Endothelial cell of umbilical vein (primary cell): ENCODE data around the gene FAM151B. TPM values are rescaled to one million over a fixed set of nuclear protein-coding genes. Genes with fewer than 3 reads are reported as not detected.
"Not testable (repeated sequence)": the region's sequence is repeated elsewhere in the genome, so short reads cannot be mapped to it uniquely, and the experiment has no call there.

Experiments
- BruUV-seq: library from RNA; stranded (reverse); fragments of 400-500 nt; replicated peaks from 2 replicates; lab custom pipeline; 2021; lab: Mats Ljungman, UMichigan
- CTCF ChIA-PET: fragments of 300-600, 350-600 bp; sonication (Branson Sonifier 250); formaldehyde crosslinking; loops from one replicate; lab custom pipeline; 2021; ENCODE audit warnings: antibody characterized with exemption, inconsistent platforms; lab: Charles Lee
- POLR2A ChIA-PET: fragments of 300-600, 350-600 bp; sonication (Branson Sonifier 250); formaldehyde crosslinking; loops from one replicate; lab custom pipeline; 2021; ENCODE audit warnings: antibody characterized with exemption, inconsistent platforms; lab: Charles Lee
- DNase-seq: peaks from one replicate; pipeline ENCODE4 v3.0.0-alpha.2; 2011; ENCODE audit warnings: low read depth, low spot score
- FAIRE-seq: peaks from 2 replicates; lab custom pipeline; 2011; peaks lifted over from hg19 to GRCh38; lab: Jason Lieb, UNC
- H2AFZ ChIP-seq: 2 replicates; pipeline ENCODE4 v1.6.0; 2012; ENCODE audit warnings: low read depth, low read length, control low read depth, inconsistent platforms
- H3K27ac ChIP-seq: 2 replicates; pipeline ENCODE4 v1.5.1; 2011; ENCODE audit warnings: low read depth, mild to moderate bottlenecking, control low read depth, low read length, moderate library complexity; ENCODE audit not compliant: insufficient read depth
- H3K27me3 ChIP-seq, 2 experiments: 2 replicates each; pipeline versions ENCODE4 v1.6.0 to v1.6.1; 2011; ENCODE audit warnings: low read length in 2 of 2, mixed read lengths in 1 of 2; ENCODE audit not compliant: control insufficient read depth in 2 of 2, insufficient read depth in 2 of 2
- H3K36me3 ChIP-seq, 2 experiments: 2 replicates in 1 of 2; 3 replicates in 1 of 2; pipeline ENCODE4 v1.5.1; 2011; ENCODE audit warnings: low read length in 2 of 2, mild to moderate bottlenecking in 1 of 2, moderate library complexity in 1 of 2; ENCODE audit not compliant: control insufficient read depth in 2 of 2, insufficient read depth in 2 of 2; ENCODE audit errors: extremely low read depth in 1 of 2
- H3K4me1 ChIP-seq: 3 replicates; pipeline ENCODE4 v1.5.1; 2011; ENCODE audit warnings: mild to moderate bottlenecking, low read length; ENCODE audit not compliant: control insufficient read depth, insufficient read depth; ENCODE audit errors: extremely low read depth
- H3K4me2 ChIP-seq: 2 replicates; pipeline ENCODE4 v1.6.1; 2011; ENCODE audit warnings: low read length, control low read depth, mixed read lengths; ENCODE audit not compliant: insufficient read depth
- H3K4me3 ChIP-seq, 3 experiments: fragments of 200-600 bp in 1 of 3; sonication (generic), shearing (Covaris generic) in 1 of 3; replicated peaks in 1 of 3; 2 replicates each; pipeline ENCODE4 v1.5.1; 2011 to 2016; ENCODE audit warnings: control low read depth in 3 of 3, low read length in 3 of 3, mild to moderate bottlenecking in 2 of 3, inconsistent platforms in 1 of 3, low read depth in 1 of 3, moderate library complexity in 1 of 3; ENCODE audit not compliant: insufficient read depth in 1 of 3
- H3K79me2 ChIP-seq: 2 replicates; pipeline ENCODE4 v1.6.0; 2012; ENCODE audit warnings: low read length, inconsistent platforms; ENCODE audit not compliant: control insufficient read depth, insufficient read depth
- H3K9ac ChIP-seq: replicated peaks from 2 replicates; pipeline ENCODE3; 2011; ENCODE audit warnings: low read length, control low read depth; ENCODE audit not compliant: insufficient read depth; ENCODE audit errors: extremely low read depth
- H3K9me1 ChIP-seq: replicated peaks from 3 replicates; pipeline ENCODE4 v1.6.0; 2011; ENCODE audit warnings: mild to moderate bottlenecking, low read length; ENCODE audit not compliant: control insufficient read depth, insufficient read depth; ENCODE audit errors: extremely low read depth
- H3K9me3 ChIP-seq: replicated peaks from 2 replicates; pipeline ENCODE4 v1.5.1; 2012; ENCODE audit warnings: low read length, inconsistent platforms; ENCODE audit not compliant: control insufficient read depth, insufficient read depth
- H4K20me1 ChIP-seq: replicated peaks from 2 replicates; pipeline ENCODE3; 2011; ENCODE audit warnings: mild to moderate bottlenecking, low read length; ENCODE audit not compliant: control insufficient read depth, insufficient read depth; ENCODE audit errors: extremely low read depth
- EZH2 ChIP-seq: IDR thresholded peaks from 2 replicates; pipeline ENCODE4 v1.6.1; 2012; ENCODE audit warnings: borderline replicate concordance, low read depth, mild to moderate bottlenecking, moderate library complexity, low read length, inconsistent platforms; ENCODE audit not compliant: severe bottlenecking
- FOS ChIP-seq: IDR thresholded peaks from 2 replicates; pipeline ENCODE4 v1.6.1; 2011; ENCODE audit warnings: mild to moderate bottlenecking, low read length, moderate library complexity, borderline replicate concordance; ENCODE audit not compliant: insufficient read depth
- GATA2 ChIP-seq: IDR thresholded peaks from 2 replicates; pipeline ENCODE4 v1.7.0; 2011; ENCODE audit warnings: low read depth, mild to moderate bottlenecking, moderate library complexity, mixed read lengths, low read length; ENCODE audit not compliant: insufficient read length, insufficient read depth
- JUN ChIP-seq: IDR thresholded peaks from 2 replicates; pipeline ENCODE4 v1.6.1; 2011; ENCODE audit warnings: borderline replicate concordance, low read depth; ENCODE audit not compliant: insufficient read length, insufficient read depth
- MYC ChIP-seq: IDR thresholded peaks from one replicate; pipeline ENCODE4 v1.6.1; 2011; ENCODE audit warnings: mild to moderate bottlenecking, low read depth, low read length
- POLR2A ChIP-seq: IDR thresholded peaks from 2 replicates; pipeline ENCODE4 v1.6.1; 2012; ENCODE audit warnings: low read depth, mild to moderate bottlenecking, control low read depth, low read length
- POLR2AphosphoS5 ChIP-seq: IDR thresholded peaks from 2 replicates; pipeline ENCODE4 v1.6.1; 2012; ENCODE audit warnings: low read depth, mild to moderate bottlenecking, control low read depth, low read length, moderate library complexity; ENCODE audit not compliant: insufficient read depth
- dilution Hi-C: fragments of 300-500 bp; cut with MboI; formaldehyde crosslinking; loops from one replicate; pipeline ENCODE4 v1.15.0; 2019; ENCODE audit warnings: low sequenced_read_pairs; ENCODE audit not compliant: extremely low pct_ligation_motif_present
- intact Hi-C: fragments of 100-400 bp; cut with micrococcal nuclease; formaldehyde crosslinking; loops from one replicate; pipeline ENCODE4 v1.10.0; 2022
- polyA plus RNA-seq, 4 experiments: library from polyadenylated mRNA; depleted of rRNA in 3 of 4; stranded (reverse) in 3 of 4; unstranded in 1 of 4; fragments of >200 nt; gene quantifications; 2 replicates each; pipeline versions ENCODE4 v1.2.1 to v1.2.3, GENCODE V29; 2011 to 2012; ENCODE audit warnings: missing spikeins in 1 of 4
- total RNA-seq: library from RNA; stranded (reverse); gene quantifications from 2 replicates; pipeline ENCODE4 v1.2.3, GENCODE V29; 2021
- TF ChIP-seq, protein P1 (sequence below), 2 donors: IDR thresholded peaks; 1 replicate in 1 of 2; 2 replicates in 1 of 2; pipeline ENCODE4 v1.5.1; 2011; ENCODE audit warnings: low read length in 2 of 2, mild to moderate bottlenecking in 2 of 2, moderate library complexity in 2 of 2, control low read depth in 1 of 2, inconsistent platforms in 1 of 2, low read depth in 1 of 2; ENCODE audit not compliant: insufficient read depth in 1 of 2; ENCODE audit errors: extremely low read depth in 1 of 2
- TF ChIP-seq, protein P2 (sequence below): IDR thresholded peaks from 2 replicates; pipeline ENCODE4 v1.6.1; 2011; ENCODE audit not compliant: insufficient read depth, insufficient read length

FAM151B gene
- total and polyA plus RNA-seq, 2 donors (not counting 3 experiments of a cell fraction or from before 2014, with no cell fraction given) = 0.91 to 2.6 TPM

DNA sequence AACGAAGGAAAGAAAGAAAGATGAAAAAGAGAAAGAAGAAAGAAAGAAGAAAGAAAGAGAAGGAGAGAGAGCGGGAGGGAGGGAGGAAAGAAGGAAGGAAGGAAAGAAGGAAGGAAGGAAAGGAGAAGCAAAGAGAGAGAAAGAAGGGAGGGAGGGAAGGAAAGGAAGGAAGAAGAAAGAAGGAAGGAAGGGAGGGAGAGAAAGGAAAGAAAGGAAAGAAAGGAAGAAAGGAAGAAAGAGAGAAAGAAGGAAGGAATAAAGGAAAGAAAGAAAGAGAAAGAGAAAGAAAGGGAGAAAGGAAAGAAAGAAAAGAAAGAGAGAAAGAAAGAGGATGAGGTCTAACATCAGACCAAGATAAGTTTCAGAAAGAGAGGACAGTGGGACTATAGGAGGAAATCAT lies 91.2 kb downstream of the FAM151B start:
- DNase-seq = no peak
- FAIRE-seq = no peak
- dilution Hi-C loops = no loop called here
- no peaks in the 10 kb centered on the region for H3K4me1 ChIP-seq
- POLR2A ChIA-PET = no interaction called here
- TF ChIP-seq GATA2 (no peak), POLR2AphosphoS5 (no peak), MYC (no peak), POLR2A (no peak), JUN (no peak), EZH2 (no peak), FOS (no peak)
- TF ChIP-seq, protein P1, sequence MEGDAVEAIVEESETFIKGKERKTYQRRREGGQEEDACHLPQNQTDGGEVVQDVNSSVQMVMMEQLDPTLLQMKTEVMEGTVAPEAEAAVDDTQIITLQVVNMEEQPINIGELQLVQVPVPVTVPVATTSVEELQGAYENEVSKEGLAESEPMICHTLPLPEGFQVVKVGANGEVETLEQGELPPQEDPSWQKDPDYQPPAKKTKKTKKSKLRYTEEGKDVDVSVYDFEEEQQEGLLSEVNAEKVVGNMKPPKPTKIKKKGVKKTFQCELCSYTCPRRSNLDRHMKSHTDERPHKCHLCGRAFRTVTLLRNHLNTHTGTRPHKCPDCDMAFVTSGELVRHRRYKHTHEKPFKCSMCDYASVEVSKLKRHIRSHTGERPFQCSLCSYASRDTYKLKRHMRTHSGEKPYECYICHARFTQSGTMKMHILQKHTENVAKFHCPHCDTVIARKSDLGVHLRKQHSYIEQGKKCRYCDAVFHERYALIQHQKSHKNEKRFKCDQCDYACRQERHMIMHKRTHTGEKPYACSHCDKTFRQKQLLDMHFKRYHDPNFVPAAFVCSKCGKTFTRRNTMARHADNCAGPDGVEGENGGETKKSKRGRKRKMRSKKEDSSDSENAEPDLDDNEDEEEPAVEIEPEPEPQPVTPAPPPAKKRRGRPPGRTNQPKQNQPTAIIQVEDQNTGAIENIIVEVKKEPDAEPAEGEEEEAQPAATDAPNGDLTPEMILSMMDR (IDR thresholded peaks at IDR 0.05; ENCODE audit: extremely low read depth in 1 of 2, insufficient read depth in 1 of 2, low read depth in 1 of 2, low read length in 2 of 2) = no peak
- TF ChIP-seq, protein P2, sequence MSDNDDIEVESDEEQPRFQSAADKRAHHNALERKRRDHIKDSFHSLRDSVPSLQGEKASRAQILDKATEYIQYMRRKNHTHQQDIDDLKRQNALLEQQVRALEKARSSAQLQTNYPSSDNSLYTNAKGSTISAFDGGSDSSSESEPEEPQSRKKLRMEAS = no peak
- H3K79me2 ChIP-seq = no peaks in the 10 kb centered on the region
- intact Hi-C loops = no loop called here
- CTCF ChIA-PET = no interaction called here
- no peaks in the 10 kb centered on the region for H4K20me1 ChIP-seq
- H3K36me3 ChIP-seq = no peaks in the 10 kb centered on the region
- no peaks in the 10 kb centered on the region for H3K9me3 ChIP-seq
- no peak overlapping the region for H3K4me3 ChIP-seq
- no TSS peak for BruUV-seq
- H2AFZ ChIP-seq = no peak overlapping the region
- H3K27me3 ChIP-seq = peaks cover 0 to 7% of the 10 kb centered on the region in 2 experiments
- no peak overlapping the region for H3K4me2 ChIP-seq
- no peaks in the 10 kb centered on the region for H3K9me1 ChIP-seq
- no peak overlapping the region for H3K27ac ChIP-seq
- no peak overlapping the region for H3K9ac ChIP-seq

DNA sequence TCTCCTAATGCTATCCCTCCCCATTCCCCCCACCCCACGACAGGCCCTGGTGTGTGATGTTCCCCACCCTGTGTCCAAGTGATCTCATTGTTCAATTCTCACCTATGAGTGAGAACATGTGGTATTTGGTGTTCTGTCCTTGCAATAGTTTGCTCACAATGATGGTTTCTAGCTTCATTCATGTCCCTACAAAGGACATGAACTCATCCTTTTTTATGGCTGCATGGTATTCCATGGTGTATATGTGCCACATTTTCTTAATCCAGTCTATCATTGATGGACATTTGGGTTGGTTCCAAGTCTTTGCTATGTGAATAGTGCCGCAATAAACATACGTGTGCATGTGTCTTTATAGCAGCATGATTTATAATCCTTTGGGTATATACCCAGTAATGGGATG lies 92.4 kb downstream of the FAM151B start:
- H3K79me2 ChIP-seq, DNase-seq, H4K20me1 ChIP-seq, POLR2A ChIA-PET, CTCF ChIA-PET, H3K9ac ChIP-seq, H3K4me2 ChIP-seq, H3K36me3 ChIP-seq, H3K9me1 ChIP-seq, H2AFZ ChIP-seq, FAIRE-seq, H3K27me3 ChIP-seq, H3K9me3 ChIP-seq, H3K4me3 ChIP-seq, H3K4me1 ChIP-seq, H3K27ac ChIP-seq, intact Hi-C loops, dilution Hi-C loops, BruUV-seq: not testable (repeated sequence)
